Calu3 (cell line): ENCODE data around the gene EFNA3. TPM values are rescaled to one million over a fixed set of nuclear protein-coding genes. Genes with fewer than 3 reads are reported as not detected.

ENCODE experiments used
- BruUV-seq: library from RNA; stranded (reverse); fragments of 400-500 nt; replicated peaks from 2 replicates; lab custom pipeline; 2021; lab: Mats Ljungman, UMichigan
- CTCF ChIA-PET: fragments of 300-600 bp; sonication (Branson Sonifier 250); formaldehyde crosslinking; loops from one replicate; lab custom pipeline; 2022; ENCODE audit warnings: antibody characterized with exemption; lab: Charles Lee
- DNase-seq: peaks from one replicate; pipeline ENCODE4 v3.0.0; 2022
- H3K27ac Mint-ChIP-seq: one replicate; pipeline ENCODE4 v1.8.0; 2022; ENCODE audit warnings: mixed read lengths; ENCODE audit not compliant: unreplicated experiment
- H3K27me3 Mint-ChIP-seq: one replicate; pipeline ENCODE4 v1.8.0; 2022; ENCODE audit warnings: mixed read lengths; ENCODE audit not compliant: unreplicated experiment
- H3K36me3 Mint-ChIP-seq: one replicate; pipeline ENCODE4 v1.8.0; 2022; ENCODE audit warnings: mild to moderate bottlenecking, moderate library complexity, mixed read lengths; ENCODE audit not compliant: insufficient read depth, unreplicated experiment
- H3K4me1 Mint-ChIP-seq: one replicate; pipeline ENCODE4 v1.8.0; 2022; ENCODE audit warnings: mild to moderate bottlenecking, low read depth, mixed read lengths; ENCODE audit not compliant: unreplicated experiment
- H3K4me3 Mint-ChIP-seq: one replicate; pipeline ENCODE4 v1.8.0; 2022; ENCODE audit warnings: mild to moderate bottlenecking, low read depth, moderate library complexity, mixed read lengths; ENCODE audit not compliant: unreplicated experiment
- H3K9me3 Mint-ChIP-seq: one replicate; pipeline ENCODE4 v1.8.0; 2022; ENCODE audit warnings: low read depth, mixed read lengths; ENCODE audit not compliant: unreplicated experiment
- intact Hi-C: fragments of 100-400 bp; cut with micrococcal nuclease; formaldehyde crosslinking; loops from one replicate; pipeline ENCODE4 v1.10.0; 2022; ENCODE audit not compliant: unreplicated experiment
- total RNA-seq: library from RNA; stranded (reverse); gene quantifications from 2 replicates; pipeline ENCODE4 v1.2.3, GENCODE V29; 2022
- TF ChIP-seq, protein P1 (sequence below): fragments of 200-600 bp; IDR thresholded peaks from one replicate; pipeline ENCODE4 v1.8.0; 2022; ENCODE audit warnings: antibody characterized with exemption; ENCODE audit not compliant: unreplicated experiment

EFNA3 gene
- total RNA-seq, 1 experiment from 2014 or later, result 1.7 TPM

DNA sequence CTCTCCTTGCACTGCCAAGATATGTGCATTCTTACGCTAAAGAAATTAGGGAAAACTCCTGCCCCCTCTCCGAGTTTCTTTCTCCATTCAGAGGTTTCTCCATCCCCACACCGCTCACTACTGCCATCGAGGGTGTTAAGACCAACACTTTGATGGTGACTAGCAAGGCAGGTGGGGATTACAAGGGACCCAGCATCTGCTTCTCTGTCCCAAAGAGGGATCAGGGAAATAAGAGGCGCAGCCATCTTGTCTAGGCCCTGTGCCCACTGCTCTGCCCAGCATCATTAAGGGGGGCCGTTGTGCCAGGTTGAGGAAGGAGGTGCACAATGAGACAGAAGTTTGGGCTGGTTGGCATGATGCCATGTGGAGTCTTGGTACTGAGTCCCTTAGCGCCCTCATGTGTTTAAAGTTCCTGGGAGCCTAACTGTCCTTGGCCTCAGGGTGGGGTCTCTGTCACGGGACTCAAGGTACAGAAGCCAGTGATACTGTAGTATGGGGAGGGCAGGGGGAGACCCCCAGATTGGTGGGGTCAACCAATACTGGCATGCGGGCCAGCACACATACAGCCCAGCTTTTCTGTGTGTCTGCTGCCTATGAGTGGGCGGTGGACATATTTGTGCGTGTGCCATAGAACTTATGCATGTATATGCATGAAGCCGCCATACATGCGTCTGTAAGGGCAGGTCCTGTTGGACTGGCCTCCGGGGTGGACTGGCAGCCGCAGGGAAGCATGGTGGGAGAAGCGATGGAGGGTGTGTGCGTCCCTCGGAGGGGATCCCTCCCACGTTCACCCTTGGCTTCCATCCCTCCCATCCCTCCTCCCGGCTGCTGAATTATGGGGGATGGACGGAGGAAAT, 5.5 kb downstream of the EFNA3 start:
- Mint-ChIP-seq H3K36me3 (peaks cover 45% of the 10 kb centered on the region), H3K27ac (peak overlapping the region; percentile 62), H3K4me3 (peak overlapping the region; percentile 96), H3K4me1 (peaks cover 53% of the 10 kb centered on the region), H3K9me3 (no peaks in the 10 kb centered on the region), H3K27me3 (peaks cover 52% of the 10 kb centered on the region)
- CTCF ChIA-PET, result interaction anchor here (0.8 to 2.2 kb wide), 15 partner anchors 9 to 415 kb away, joined by 3 to 28 read pairs (median 12); partner anchors contain the start of genes ADAM15, EFNA4, KCNN3 and KRTCAP2
- intact Hi-C loops, result loop anchor here (1.0 to 5.0 kb wide), 3 partner anchors 21 to 525 kb away; partner anchors contain the start of genes EFNA4 and UBE2Q1
- DNase-seq, result peak; percentile 57
- TF ChIP-seq, protein P1, sequence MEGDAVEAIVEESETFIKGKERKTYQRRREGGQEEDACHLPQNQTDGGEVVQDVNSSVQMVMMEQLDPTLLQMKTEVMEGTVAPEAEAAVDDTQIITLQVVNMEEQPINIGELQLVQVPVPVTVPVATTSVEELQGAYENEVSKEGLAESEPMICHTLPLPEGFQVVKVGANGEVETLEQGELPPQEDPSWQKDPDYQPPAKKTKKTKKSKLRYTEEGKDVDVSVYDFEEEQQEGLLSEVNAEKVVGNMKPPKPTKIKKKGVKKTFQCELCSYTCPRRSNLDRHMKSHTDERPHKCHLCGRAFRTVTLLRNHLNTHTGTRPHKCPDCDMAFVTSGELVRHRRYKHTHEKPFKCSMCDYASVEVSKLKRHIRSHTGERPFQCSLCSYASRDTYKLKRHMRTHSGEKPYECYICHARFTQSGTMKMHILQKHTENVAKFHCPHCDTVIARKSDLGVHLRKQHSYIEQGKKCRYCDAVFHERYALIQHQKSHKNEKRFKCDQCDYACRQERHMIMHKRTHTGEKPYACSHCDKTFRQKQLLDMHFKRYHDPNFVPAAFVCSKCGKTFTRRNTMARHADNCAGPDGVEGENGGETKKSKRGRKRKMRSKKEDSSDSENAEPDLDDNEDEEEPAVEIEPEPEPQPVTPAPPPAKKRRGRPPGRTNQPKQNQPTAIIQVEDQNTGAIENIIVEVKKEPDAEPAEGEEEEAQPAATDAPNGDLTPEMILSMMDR, result no peak
- BruUV-seq, result no TSS peak

DNA sequence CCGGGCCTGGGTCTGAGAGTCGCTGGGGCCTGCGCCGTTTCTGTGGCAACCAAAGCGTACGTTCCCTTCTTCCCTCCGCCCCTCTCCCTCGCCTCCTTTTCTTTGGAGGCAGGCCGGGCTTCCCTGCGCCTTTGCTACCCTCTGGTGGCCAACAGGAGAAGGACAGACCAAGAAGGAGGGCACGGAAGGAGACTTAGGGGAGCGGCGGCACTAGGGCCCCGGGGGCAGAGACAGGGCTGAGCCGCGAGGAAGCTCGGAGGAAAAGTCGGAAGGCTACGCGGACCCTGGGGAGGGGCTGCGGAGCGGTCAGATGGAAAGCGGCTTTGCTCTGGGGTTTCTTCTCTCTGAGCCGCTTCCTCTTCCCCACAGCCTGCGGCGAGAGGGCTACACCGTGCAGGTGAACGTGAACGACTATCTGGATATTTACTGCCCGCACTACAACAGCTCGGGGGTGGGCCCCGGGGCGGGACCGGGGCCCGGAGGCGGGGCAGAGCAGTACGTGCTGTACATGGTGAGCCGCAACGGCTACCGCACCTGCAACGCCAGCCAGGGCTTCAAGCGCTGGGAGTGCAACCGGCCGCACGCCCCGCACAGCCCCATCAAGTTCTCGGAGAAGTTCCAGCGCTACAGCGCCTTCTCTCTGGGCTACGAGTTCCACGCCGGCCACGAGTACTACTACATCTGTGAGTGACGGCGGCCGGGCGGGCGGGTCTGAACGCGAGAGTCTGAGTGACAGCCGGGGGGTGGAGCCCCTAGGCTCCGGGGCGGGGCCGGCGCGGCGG, 6.3 kb downstream of the EFNA3 start:
- H3K4me1 Mint-ChIP-seq, result peaks cover 44% of the 10 kb centered on the region
- peaks cover 44% of the 10 kb centered on the region for H3K27me3 Mint-ChIP-seq
- peak overlapping the region; percentile 62 for H3K27ac Mint-ChIP-seq
- DNase-seq, result peak; percentile 97
- BruUV-seq, result no TSS peak
- H3K36me3 Mint-ChIP-seq, result peaks cover 37% of the 10 kb centered on the region
- TF ChIP-seq, protein P1, result peak; percentile 88
- H3K4me3 Mint-ChIP-seq, result peak overlapping the region; percentile 96
- CTCF ChIA-PET, result interaction anchor here (0.6 to 2.2 kb wide), 24 partner anchors 9 to 416 kb away, joined by 3 to 28 read pairs (median 8); partner anchors contain the start of genes ADAM15, EFNA4, KCNN3 and KRTCAP2
- intact Hi-C loops, result loop anchor here (1.0 to 5.0 kb wide), 3 partner anchors 22 to 526 kb away; partner anchors contain the start of genes EFNA4 and UBE2Q1
- H3K9me3 Mint-ChIP-seq, result no peaks in the 10 kb centered on the region

DNA sequence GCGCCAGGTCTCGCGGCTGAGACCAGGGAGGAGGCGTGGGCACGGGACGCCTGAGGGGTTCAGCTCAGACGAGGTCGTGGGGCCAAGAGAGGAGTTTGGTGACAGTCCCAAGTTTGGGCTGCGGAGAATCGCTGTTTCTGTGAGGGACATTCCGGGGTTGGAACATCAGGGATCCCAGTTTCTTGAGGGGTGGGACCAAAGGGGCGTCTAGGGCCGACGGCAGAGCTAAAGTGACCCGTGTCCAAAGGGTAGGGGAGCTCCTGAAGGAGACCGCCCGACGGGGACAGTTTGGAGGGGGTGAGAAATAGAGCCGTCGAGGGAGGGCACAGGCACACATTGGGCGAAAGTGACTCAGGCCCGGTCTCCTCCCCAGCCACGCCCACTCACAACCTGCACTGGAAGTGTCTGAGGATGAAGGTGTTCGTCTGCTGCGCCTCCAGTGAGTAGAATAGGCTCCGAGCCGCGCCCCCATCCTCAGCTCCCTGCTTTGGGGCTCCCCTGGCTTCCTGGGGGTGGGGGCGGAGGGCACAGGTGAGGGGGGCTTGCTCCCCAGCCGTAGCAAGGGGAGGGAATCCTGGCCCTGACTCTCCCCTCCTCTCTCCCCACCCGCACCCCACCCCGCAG, 7.0 kb downstream of the EFNA3 start:
- H3K9me3 Mint-ChIP-seq, result no peaks in the 10 kb centered on the region
- CTCF ChIA-PET, result interaction anchor here (0.6 to 2.2 kb wide), 20 partner anchors 10 to 416 kb away, joined by 3 to 28 read pairs (median 10); partner anchors contain the start of genes ADAM15, EFNA4, KRTCAP2 and PMVK
- BruUV-seq, result no TSS peak
- intact Hi-C loops, result loop anchor here (2.0 kb wide), 1 partner anchor 527 kb away; the partner anchor contains the start of gene UBE2Q1
- H3K27me3 Mint-ChIP-seq, result peaks cover 39% of the 10 kb centered on the region
- TF ChIP-seq, protein P1, result no peak
- DNase-seq, result peak; percentile 77
- H3K4me1 Mint-ChIP-seq, result peaks cover 44% of the 10 kb centered on the region
- H3K4me3 Mint-ChIP-seq, result peak overlapping the region; percentile 96
- peaks cover 36% of the 10 kb centered on the region for H3K36me3 Mint-ChIP-seq
- H3K27ac Mint-ChIP-seq, result peak overlapping the region; percentile 62
